K562 (cell line): ENCODE data around the gene RBFOX2. TPM values are rescaled to one million over a fixed set of nuclear protein-coding genes. Genes with fewer than 3 reads are reported as not detected.

ENCODE experiments used
- ATAC-seq: fragments of 200-7000 bp; cut with Tn5 transposase; 3 replicates; pipeline ENCODE4 v1.9.1; 2020; ENCODE audit warnings: moderate library complexity
- BruUV-seq: library from RNA; stranded (reverse); fragments of 400-500 nt; replicated peaks from 2 replicates; lab custom pipeline; 2021; lab: Mats Ljungman, UMichigan
- CTCF ChIA-PET: fragments of 300-600 bp; formaldehyde crosslinking; extraction: SDS; loops from one replicate; lab custom pipeline; 2021; ENCODE audit warnings: low intra/inter-chr PET ratio; lab: Yijun Ruan, JAX
- POLR2A ChIA-PET: fragments of 300-600, 350-650 bp; sonication (Branson Sonifier 250); formaldehyde crosslinking; extraction: SDS; loops from one replicate; lab custom pipeline; 2021; ENCODE audit warnings: antibody characterized with exemption, inconsistent platforms; lab: Yijun Ruan, JAX
- DNase-seq, 4 experiments: peaks; one replicate each; pipeline versions ENCODE4 v3.0.0 to v3.0.0-alpha.2; 2011 to 2018; ENCODE audit warnings: low spot score in 3 of 4, mixed read lengths in 3 of 4; ENCODE audit errors: extremely low read depth in 1 of 4
- FAIRE-seq: peaks from 2 replicates; lab custom pipeline; 2011; peaks lifted over from hg19 to GRCh38; lab: Jason Lieb, UNC
- H2AFZ ChIP-seq: 2 replicates; pipeline ENCODE4 v1.6.0; 2011; ENCODE audit warnings: low read depth, low read length, control low read depth, inconsistent platforms
- H3K27ac ChIP-seq: fragments of 200-600 bp; 3 replicates; pipeline ENCODE4 v1.8.0; 2011; ENCODE audit warnings: low read depth, mild to moderate bottlenecking, control low read depth, inconsistent platforms, low read length, moderate library complexity, mixed read lengths; ENCODE audit errors: extremely low read depth
- H3K27me3 ChIP-seq, 2 experiments: fragments of 300-600 bp in 1 of 2; 2 replicates in 1 of 2; 3 replicates in 1 of 2; pipeline versions ENCODE4 v1.6.0 to v1.8.0; 2011; ENCODE audit warnings: inconsistent platforms in 2 of 2, low read length in 2 of 2, mild to moderate bottlenecking in 1 of 2, mixed read lengths in 1 of 2, moderate library complexity in 1 of 2; ENCODE audit not compliant: control insufficient read depth in 2 of 2, insufficient read depth in 2 of 2
- H3K36me3 ChIP-seq: fragments of 300-600 bp; 3 replicates; pipeline ENCODE4 v1.8.0; 2011; ENCODE audit warnings: mild to moderate bottlenecking, low read length, inconsistent platforms; ENCODE audit not compliant: control insufficient read depth, insufficient read depth
- H3K4me1 ChIP-seq, 2 experiments: fragments of 200-600 bp in 1 of 2; replicated peaks in 1 of 2; 2 replicates in 1 of 2; 3 replicates in 1 of 2; pipeline versions ENCODE4 v1.5.1 to v1.8.0; 2011; ENCODE audit warnings: inconsistent platforms in 2 of 2, low read length in 2 of 2, mild to moderate bottlenecking in 1 of 2, mixed read lengths in 1 of 2, moderate library complexity in 1 of 2; ENCODE audit not compliant: control insufficient read depth in 2 of 2, insufficient read depth in 2 of 2
- H3K4me2 ChIP-seq: 2 replicates; pipeline ENCODE4 v1.6.1; 2011; ENCODE audit warnings: low read length, control low read depth, inconsistent platforms, mixed read lengths; ENCODE audit not compliant: insufficient read depth
- H3K4me3 ChIP-seq: fragments of 200-600 bp; sonication (generic), shearing (Covaris generic); 2 replicates; pipeline ENCODE4 v1.5.1; 2016; ENCODE audit warnings: control low read depth, inconsistent platforms
- H3K79me2 ChIP-seq: fragments of 200-600 bp; 3 replicates; pipeline ENCODE4 v1.8.0; 2011; ENCODE audit warnings: low read length, inconsistent platforms; ENCODE audit not compliant: control insufficient read depth, insufficient read depth
- H3K9ac ChIP-seq, 2 experiments: 2 replicates each; pipeline versions ENCODE4 v1.6.0 to v1.6.1; 2011; ENCODE audit warnings: low read depth in 2 of 2, low read length in 2 of 2, control low read depth in 1 of 2, inconsistent platforms in 1 of 2, mild to moderate bottlenecking in 1 of 2, mixed read lengths in 1 of 2; ENCODE audit not compliant: insufficient read depth in 1 of 2
- H3K9me1 ChIP-seq: one replicate; pipeline ENCODE4 v1.6.0; 2011; ENCODE audit warnings: inconsistent platforms, mild to moderate bottlenecking, low read length, moderate library complexity; ENCODE audit not compliant: control insufficient read depth, insufficient read depth
- H3K9me3 ChIP-seq: replicated peaks from 2 replicates; pipeline ENCODE4 v1.5.1; 2011; ENCODE audit warnings: low read depth, low read length, inconsistent platforms; ENCODE audit not compliant: control insufficient read depth, insufficient read depth
- H4K20me1 ChIP-seq: replicated peaks from 2 replicates; pipeline ENCODE4 v1.6.1; 2011; ENCODE audit warnings: low read length, inconsistent platforms, mixed read lengths; ENCODE audit not compliant: control insufficient read depth, insufficient read depth
- CBX3 ChIP-seq, 2 experiments: IDR thresholded peaks; 1 replicate in 1 of 2; 2 replicates in 1 of 2; pipeline ENCODE4 v1.6.1; 2012; ENCODE audit warnings: inconsistent platforms in 2 of 2, low read length in 2 of 2, borderline replicate concordance in 1 of 2, control low read depth in 1 of 2
- CTCF ChIP-seq, 3 experiments: IDR thresholded peaks in 2 of 3; conservative IDR thresholded peaks in 1 of 3; 2 replicates each; pipeline ENCODE4 v1.5.1; 2011 to 2012; ENCODE audit warnings: low read length in 3 of 3, mild to moderate bottlenecking in 3 of 3, control low read depth in 2 of 3, improper control_type of control experiment in 1 of 3, inconsistent platforms in 1 of 3, low read depth in 1 of 3, mixed read lengths in 1 of 3, moderate library complexity in 1 of 3; ENCODE audit not compliant: insufficient read depth in 2 of 3
- KAT8 ChIP-seq: fragments of 450-650 bp; IDR thresholded peaks from 2 replicates; pipeline ENCODE4 v1.6.1; 2016; ENCODE audit warnings: low read depth, mild to moderate bottlenecking
- RAD21 ChIP-seq, 2 experiments: fragments of 250-450 bp in 1 of 2; fragments of 450-650 bp in 1 of 2; sonication (Bioruptor Pico) in 1 of 2; formaldehyde crosslinking in 1 of 2; IDR thresholded peaks in 1 of 2; conservative IDR thresholded peaks in 1 of 2; 2 replicates each; pipeline versions ENCODE4 v1.4.0 to v1.8.0; 2020 to 2022; ENCODE audit warnings: mild to moderate bottlenecking in 2 of 2, moderate library complexity in 1 of 2
- TRIM28 ChIP-seq: fragments of 450-650 bp; IDR thresholded peaks from 2 replicates; pipeline ENCODE4 v1.6.1; 2017
- YY1 ChIP-seq, 3 experiments: IDR thresholded peaks; 2 replicates each; pipeline ENCODE4 v1.6.1; 2011; ENCODE audit warnings: low read length in 2 of 3, mild to moderate bottlenecking in 2 of 3, moderate library complexity in 2 of 3, borderline replicate concordance in 1 of 3, control low read depth in 1 of 3, low read depth in 1 of 3; ENCODE audit not compliant: insufficient read depth in 3 of 3, insufficient replicate concordance in 2 of 3, control insufficient read depth in 1 of 3, insufficient read length in 1 of 3; ENCODE audit errors: extremely low read depth in 1 of 3
- WGBS: fragments of 100-300 bp; shearing (Covaris generic); methylation state at CpG from one replicate; pipeline ENCODE4 v1.1.6; 2016; ENCODE audit warnings: low coverage, mixed read lengths; ENCODE audit not compliant: insufficient coverage; ENCODE audit errors: missing lambda C conversion rate; 5-methylcytosine and 5-hydroxymethylcytosine counted together
- in situ Hi-C: fragments of 300-500 bp; cut with MboI; formaldehyde crosslinking; loops from 4 replicates; pipeline ENCODE4 v1.15.0; 2018; ENCODE audit warnings: inconsistent platforms, mixed read lengths
- intact Hi-C: fragments of 100-400 bp; cut with micrococcal nuclease; formaldehyde crosslinking; loops from 2 replicates; pipeline ENCODE4 v1.14.2; 2022
- polyA plus RNA-seq, 8 experiments: library from polyadenylated mRNA; depleted of rRNA in 4 of 8; stranded (reverse) in 5 of 8; unstranded in 3 of 8; fragments of >200 nt; fragmentation: Nextera tagmentation in 2 of 8; fragmentation: Illumina TruSeq in 1 of 8; extraction: Ambion mirVana in 2 of 8; extraction: Trizol in 1 of 8; gene quantifications; 2 replicates each; pipeline versions ENCODE4 v1.2.1 to v1.2.3, GENCODE V29; 2011 to 2014; ENCODE audit warnings: inconsistent platforms in 1 of 8, missing spikeins in 1 of 8
- total RNA-seq, 7 experiments: library from RNA; depleted of rRNA in 6 of 7; stranded (reverse); fragments of >200 nt in 6 of 7; fragmentation: Illumina TruSeq in 2 of 7; extraction: Trizol in 2 of 7; gene quantifications; 2 replicates each; pipeline versions ENCODE4 v1.2.1 to v1.2.3, GENCODE V29; 2011 to 2021; ENCODE audit warnings: low replicate concordance in 1 of 7

The RBFOX2 gene
- total and polyA plus RNA-seq, 9 of the 15 experiments (the other 6 are each of a cell fraction or from before 2014, with no cell fraction given): 5.8 to 24.8 (median 14.2) TPM

DNA sequence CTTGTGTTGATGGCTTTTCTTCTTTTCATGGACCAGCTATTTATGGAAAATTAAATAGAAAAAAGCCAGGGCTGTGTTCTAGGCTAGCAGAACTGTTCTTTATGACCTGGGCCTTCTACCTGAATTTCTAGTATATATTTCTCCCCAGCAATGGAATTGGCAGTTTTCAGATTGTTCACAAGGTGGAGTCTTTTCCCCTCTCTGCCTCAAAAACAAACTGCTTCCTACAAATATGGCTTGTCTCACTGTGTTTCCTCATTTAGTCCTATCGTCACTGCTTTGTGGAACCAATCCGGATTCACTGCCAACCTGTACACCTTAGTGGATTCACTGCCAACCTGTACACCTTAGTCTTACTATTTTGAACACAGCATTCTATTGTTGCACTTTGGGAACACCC is 316.0 kb downstream of the RBFOX2 start:
- intact Hi-C loops: no loop called here

More for the DNA sequence above, 316.0 kb downstream of the RBFOX2 start:
- H3K27me3 ChIP-seq: no peaks in the 10 kb centered on the region
- H3K4me1 ChIP-seq: no peaks in the 10 kb centered on the region; a peak in 2 of 5 replicates
- WGBS: 5% methylated on average over 2 of the region's 2 CpGs
- CTCF ChIA-PET: no interaction called here
- DNase-seq (no peak), FAIRE-seq (no peak), ATAC-seq (no peak)
- in situ Hi-C loops: no loop called here
- no peak overlapping the region for H3K27ac ChIP-seq
- no peaks in the 10 kb centered on the region; the same call in 1 of the 2 replicates for H3K9me3 ChIP-seq
- no peak overlapping the region for H2AFZ ChIP-seq
- TF ChIP-seq KAT8: no peak
- peak in 1 of 3 experiments; percentile 20; a peak in 1 of 6 replicates for TF ChIP-seq CTCF (IDR thresholded peaks at IDR 0.05 in 2 of 3, conservative IDR thresholded peaks at IDR 0.05 in 1 of 3; ENCODE audit: insufficient read depth in 2 of 3, low read depth in 1 of 3, low read length in 3 of 3)
- TF ChIP-seq CBX3 (IDR thresholded peaks at IDR 0.05; ENCODE audit: borderline replicate concordance in 1 of 2, low read length in 2 of 2): 0 out of 3 replicates have a peak, but pooled peaks of 1 of the 2 experiments have one; percentile 42
- peak in 1 of 3 experiments; percentile 85 for TF ChIP-seq YY1 (IDR thresholded peaks at IDR 0.05; ENCODE audit: borderline replicate concordance in 1 of 3, control insufficient read depth in 1 of 3, extremely low read depth in 1 of 3, insufficient read depth in 3 of 3, insufficient read length in 1 of 3, insufficient replicate concordance in 2 of 3, low read depth in 1 of 3, low read length in 2 of 3)
- TF ChIP-seq RAD21 (CRISPR knock-in tag; conservative IDR thresholded peaks at IDR 0.05 in 1 of 2, IDR thresholded peaks at IDR 0.05 in 1 of 2): peak in 1 of 2 experiments; percentile 56; a peak in 2 of 4 replicates
- TF ChIP-seq TRIM28: 0 out of 2 replicates have a peak, but pooled peaks have one; percentile 49
- H3K9me1 ChIP-seq: no peaks in the 10 kb centered on the region
- no peak overlapping the region for H3K9ac ChIP-seq
- BruUV-seq: no TSS peak
- no peaks in the 10 kb centered on the region for H3K79me2 ChIP-seq
- no peaks in the 10 kb centered on the region for H4K20me1 ChIP-seq
- H3K36me3 ChIP-seq: no peaks in the 10 kb centered on the region
- H3K4me2 ChIP-seq: no peak overlapping the region
- no peak overlapping the region for H3K4me3 ChIP-seq
- POLR2A ChIA-PET: no interaction called here
